Endothelial cell of umbilical vein (primary cell): ENCODE data around the gene YAP1. TPM values are rescaled to one million over a fixed set of nuclear protein-coding genes. Genes with fewer than 3 reads are reported as not detected.

Source experiments
- BruUV-seq: library from RNA; stranded (reverse); fragments of 400-500 nt; replicated peaks from 2 replicates; lab custom pipeline; 2021; lab: Mats Ljungman, UMichigan
- CTCF ChIA-PET: fragments of 300-600, 350-600 bp; sonication (Branson Sonifier 250); formaldehyde crosslinking; loops from one replicate; lab custom pipeline; 2021; ENCODE audit warnings: antibody characterized with exemption, inconsistent platforms; lab: Charles Lee
- POLR2A ChIA-PET: fragments of 300-600, 350-600 bp; sonication (Branson Sonifier 250); formaldehyde crosslinking; loops from one replicate; lab custom pipeline; 2021; ENCODE audit warnings: antibody characterized with exemption, inconsistent platforms; lab: Charles Lee
- DNase-seq: peaks from one replicate; pipeline ENCODE4 v3.0.0-alpha.2; 2011; ENCODE audit warnings: low read depth, low spot score
- FAIRE-seq: peaks from 2 replicates; lab custom pipeline; 2011; peaks lifted over from hg19 to GRCh38; lab: Jason Lieb, UNC
- H2AFZ ChIP-seq: 2 replicates; pipeline ENCODE4 v1.6.0; 2012; ENCODE audit warnings: low read depth, low read length, control low read depth, inconsistent platforms
- H3K27ac ChIP-seq: 2 replicates; pipeline ENCODE4 v1.5.1; 2011; ENCODE audit warnings: low read depth, mild to moderate bottlenecking, control low read depth, low read length, moderate library complexity; ENCODE audit not compliant: insufficient read depth
- H3K27me3 ChIP-seq, 2 experiments: 2 replicates each; pipeline versions ENCODE4 v1.6.0 to v1.6.1; 2011; ENCODE audit warnings: low read length in 2 of 2, mixed read lengths in 1 of 2; ENCODE audit not compliant: control insufficient read depth in 2 of 2, insufficient read depth in 2 of 2
- H3K36me3 ChIP-seq, 2 experiments: 2 replicates in 1 of 2; 3 replicates in 1 of 2; pipeline ENCODE4 v1.5.1; 2011; ENCODE audit warnings: low read length in 2 of 2, mild to moderate bottlenecking in 1 of 2, moderate library complexity in 1 of 2; ENCODE audit not compliant: control insufficient read depth in 2 of 2, insufficient read depth in 2 of 2; ENCODE audit errors: extremely low read depth in 1 of 2
- H3K4me1 ChIP-seq: 3 replicates; pipeline ENCODE4 v1.5.1; 2011; ENCODE audit warnings: mild to moderate bottlenecking, low read length; ENCODE audit not compliant: control insufficient read depth, insufficient read depth; ENCODE audit errors: extremely low read depth
- H3K4me2 ChIP-seq: 2 replicates; pipeline ENCODE4 v1.6.1; 2011; ENCODE audit warnings: low read length, control low read depth, mixed read lengths; ENCODE audit not compliant: insufficient read depth
- H3K4me3 ChIP-seq, 3 experiments: fragments of 200-600 bp in 1 of 3; sonication (generic), shearing (Covaris generic) in 1 of 3; replicated peaks in 1 of 3; 2 replicates each; pipeline ENCODE4 v1.5.1; 2011 to 2016; ENCODE audit warnings: control low read depth in 3 of 3, low read length in 3 of 3, mild to moderate bottlenecking in 2 of 3, inconsistent platforms in 1 of 3, low read depth in 1 of 3, moderate library complexity in 1 of 3; ENCODE audit not compliant: insufficient read depth in 1 of 3
- H3K79me2 ChIP-seq: 2 replicates; pipeline ENCODE4 v1.6.0; 2012; ENCODE audit warnings: low read length, inconsistent platforms; ENCODE audit not compliant: control insufficient read depth, insufficient read depth
- H3K9ac ChIP-seq: replicated peaks from 2 replicates; pipeline ENCODE3; 2011; ENCODE audit warnings: low read length, control low read depth; ENCODE audit not compliant: insufficient read depth; ENCODE audit errors: extremely low read depth
- H3K9me1 ChIP-seq: replicated peaks from 3 replicates; pipeline ENCODE4 v1.6.0; 2011; ENCODE audit warnings: mild to moderate bottlenecking, low read length; ENCODE audit not compliant: control insufficient read depth, insufficient read depth; ENCODE audit errors: extremely low read depth
- H3K9me3 ChIP-seq: replicated peaks from 2 replicates; pipeline ENCODE4 v1.5.1; 2012; ENCODE audit warnings: low read length, inconsistent platforms; ENCODE audit not compliant: control insufficient read depth, insufficient read depth
- H4K20me1 ChIP-seq: replicated peaks from 2 replicates; pipeline ENCODE3; 2011; ENCODE audit warnings: mild to moderate bottlenecking, low read length; ENCODE audit not compliant: control insufficient read depth, insufficient read depth; ENCODE audit errors: extremely low read depth
- CTCF ChIP-seq, 2 donors: IDR thresholded peaks; 1 replicate in 1 of 2; 2 replicates in 1 of 2; pipeline ENCODE4 v1.5.1; 2011; ENCODE audit warnings: low read length in 2 of 2, mild to moderate bottlenecking in 2 of 2, moderate library complexity in 2 of 2, control low read depth in 1 of 2, inconsistent platforms in 1 of 2, low read depth in 1 of 2; ENCODE audit not compliant: insufficient read depth in 1 of 2; ENCODE audit errors: extremely low read depth in 1 of 2
- GATA2 ChIP-seq: IDR thresholded peaks from 2 replicates; pipeline ENCODE4 v1.7.0; 2011; ENCODE audit warnings: low read depth, mild to moderate bottlenecking, moderate library complexity, mixed read lengths, low read length; ENCODE audit not compliant: insufficient read length, insufficient read depth
- MYC ChIP-seq: IDR thresholded peaks from one replicate; pipeline ENCODE4 v1.6.1; 2011; ENCODE audit warnings: mild to moderate bottlenecking, low read depth, low read length
- dilution Hi-C: fragments of 300-500 bp; cut with MboI; formaldehyde crosslinking; loops from one replicate; pipeline ENCODE4 v1.15.0; 2019; ENCODE audit warnings: low sequenced_read_pairs; ENCODE audit not compliant: extremely low pct_ligation_motif_present
- intact Hi-C: fragments of 100-400 bp; cut with micrococcal nuclease; formaldehyde crosslinking; loops from one replicate; pipeline ENCODE4 v1.10.0; 2022
- polyA plus RNA-seq, 4 experiments: library from polyadenylated mRNA; depleted of rRNA in 3 of 4; stranded (reverse) in 3 of 4; unstranded in 1 of 4; fragments of >200 nt; gene quantifications; 2 replicates each; pipeline versions ENCODE4 v1.2.1 to v1.2.3, GENCODE V29; 2011 to 2012; ENCODE audit warnings: missing spikeins in 1 of 4
- total RNA-seq: library from RNA; stranded (reverse); gene quantifications from 2 replicates; pipeline ENCODE4 v1.2.3, GENCODE V29; 2021

The YAP1 gene
- total and polyA plus RNA-seq, 2 donors (not counting 3 experiments of a cell fraction or from before 2014, with no cell fraction given), result 32.6 to 48.9 TPM

- TF ChIP-seq CTCF (IDR thresholded peaks at IDR 0.05; ENCODE audit: extremely low read depth in 1 of 2, insufficient read depth in 1 of 2, low read depth in 1 of 2, low read length in 2 of 2) (no peak), MYC (no peak), GATA2 (no peak)
- POLR2A ChIA-PET, result no interaction called here
- H3K36me3 ChIP-seq, result no peaks in the 10 kb centered on the region
- intact Hi-C loops (no loop called here), dilution Hi-C loops (no loop called here)
- H3K4me3 ChIP-seq, result no peak overlapping the region
- H3K27me3 ChIP-seq, result peaks cover 11 to 13% of the 10 kb centered on the region in 2 experiments
- no peak overlapping the region for H3K27ac ChIP-seq
- no peaks in the 10 kb centered on the region for H3K9me3 ChIP-seq
- FAIRE-seq (no peak), DNase-seq (no peak)
- no TSS peak for BruUV-seq
- no peak overlapping the region for H3K9ac ChIP-seq
- H3K9me1 ChIP-seq, result no peaks in the 10 kb centered on the region
- no peaks in the 10 kb centered on the region for H3K79me2 ChIP-seq
- H3K4me1 ChIP-seq, result peaks cover 10% of the 10 kb centered on the region
- H3K4me2 ChIP-seq, result no peak overlapping the region
- no peaks in the 10 kb centered on the region for H4K20me1 ChIP-seq
- no peak overlapping the region for H2AFZ ChIP-seq
- CTCF ChIA-PET, result interaction anchor here (1.2 kb wide), 1 partner anchor 14 kb away, joined by 6 read pairs; no protein-coding TSS in a partner anchor
Measured at GRCh38 chr11:102274628-102275027, 164.4 kb downstream of the YAP1 start.

- FAIRE-seq, result no peak
- DNase-seq, result no peak
Measured at GRCh38 chr11:102276362-102276761, 166.1 kb downstream of the YAP1 start.

More at GRCh38 chr11:102276362-102276761, 166.1 kb downstream of the YAP1 start:
- no peaks in the 10 kb centered on the region for H4K20me1 ChIP-seq
- no TSS peak for BruUV-seq
- peaks cover 10% of the 10 kb centered on the region for H3K4me1 ChIP-seq
- dilution Hi-C loops (no loop called here), intact Hi-C loops (no loop called here)
- H3K4me3 ChIP-seq, result no peak overlapping the region
- no peaks in the 10 kb centered on the region for H3K36me3 ChIP-seq
- TF ChIP-seq CTCF (IDR thresholded peaks at IDR 0.05; ENCODE audit: extremely low read depth in 1 of 2, insufficient read depth in 1 of 2, low read depth in 1 of 2, low read length in 2 of 2), result no peak
- peaks cover 3 to 5% of the 10 kb centered on the region in 2 experiments for H3K27me3 ChIP-seq
- no peak overlapping the region for H3K9ac ChIP-seq
- no peaks in the 10 kb centered on the region for H3K79me2 ChIP-seq
- H3K9me3 ChIP-seq, result no peaks in the 10 kb centered on the region
- no peaks in the 10 kb centered on the region for H3K9me1 ChIP-seq
- no peak overlapping the region for H3K4me2 ChIP-seq
- H2AFZ ChIP-seq, result no peak overlapping the region
- ChIA-PET CTCF (interaction anchor here (1.0 to 2.2 kb wide), 2 partner anchors 8 to 66 kb away, joined by 4 to 6 read pairs; no protein-coding TSS in a partner anchor), POLR2A (no interaction called here)
- H3K27ac ChIP-seq, result no peak overlapping the region
